Activated CD4-positive, alpha-beta T cell treated with anti-CD3 and anti-CD28 coated beads for 24 hours (primary cell): ENCODE results near the gene SIMC1.

Source experiments
- DNase-seq, 2 donors: peaks; one replicate each; pipeline ENCODE4 v3.0.0-alpha.2; 2020; ENCODE audit warnings: low read depth in 2 of 2

Gene SIMC1

GRCh38 chr5:176317534-176318374 lies 79.5 kb downstream of the SIMC1 start:
- DNase-seq, result no peak

DNA sequence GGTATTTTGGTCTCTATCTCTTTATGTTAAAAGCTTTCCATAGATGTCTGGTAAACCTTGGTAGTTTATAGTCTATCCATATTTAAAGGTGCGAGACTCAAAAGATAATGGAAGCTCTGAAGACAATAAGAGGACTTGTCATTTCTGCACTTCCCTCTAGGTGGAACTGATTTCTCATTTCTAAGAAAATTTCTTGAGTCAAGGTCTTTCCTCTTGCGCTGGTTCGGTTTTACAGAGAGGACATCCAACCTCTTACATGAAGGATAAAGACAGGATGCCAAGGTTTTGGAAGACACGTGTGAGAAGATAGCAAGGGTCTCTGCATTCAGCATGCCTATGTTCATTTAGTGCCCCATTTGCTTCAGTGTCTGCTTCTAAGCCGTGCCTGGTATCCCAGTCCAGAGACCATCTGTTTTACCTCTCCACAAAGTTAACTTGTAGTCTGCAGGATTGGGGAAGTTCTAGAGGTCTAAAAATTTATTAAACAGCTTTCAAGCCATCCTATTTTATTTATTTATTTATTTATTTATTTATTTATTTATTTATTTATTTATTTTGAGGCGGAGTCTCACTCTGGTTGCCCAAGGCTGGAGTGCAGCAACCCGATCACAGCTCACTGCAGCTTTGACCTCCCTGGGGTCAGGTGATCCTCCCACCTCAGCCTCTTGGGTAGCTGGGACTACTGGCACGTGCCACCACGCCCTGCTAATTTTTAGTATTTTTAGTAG lies 81.8 kb downstream of the SIMC1 start:
- no peak for DNase-seq

- DNase-seq, result no peak
Observed at GRCh38 chr5:176320577-176320976, 82.4 kb downstream of the SIMC1 start.

- DNase-seq, result no peak
Observed at GRCh38 chr5:176334031-176334770, 96.0 kb downstream of the SIMC1 start.

DNA sequence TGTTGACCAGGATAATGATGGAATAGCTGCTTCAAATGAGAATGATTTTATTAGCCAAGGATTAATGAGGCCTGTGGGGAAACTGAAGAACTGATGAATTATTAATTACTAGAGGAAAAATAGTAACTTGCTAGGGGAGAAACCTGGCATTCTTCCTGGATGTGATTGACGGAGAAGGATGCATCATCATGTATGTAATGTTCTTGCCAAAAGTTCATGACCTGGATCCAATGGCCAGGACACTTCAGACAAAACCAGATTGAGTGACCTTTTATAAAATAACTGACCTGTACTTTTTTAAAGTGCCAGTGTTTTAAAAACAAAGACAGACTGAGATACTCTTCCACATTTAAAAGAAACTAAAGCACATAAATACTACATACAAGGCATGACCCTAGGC lies 99.7 kb downstream of the SIMC1 start:
- no peak for DNase-seq

DNA sequence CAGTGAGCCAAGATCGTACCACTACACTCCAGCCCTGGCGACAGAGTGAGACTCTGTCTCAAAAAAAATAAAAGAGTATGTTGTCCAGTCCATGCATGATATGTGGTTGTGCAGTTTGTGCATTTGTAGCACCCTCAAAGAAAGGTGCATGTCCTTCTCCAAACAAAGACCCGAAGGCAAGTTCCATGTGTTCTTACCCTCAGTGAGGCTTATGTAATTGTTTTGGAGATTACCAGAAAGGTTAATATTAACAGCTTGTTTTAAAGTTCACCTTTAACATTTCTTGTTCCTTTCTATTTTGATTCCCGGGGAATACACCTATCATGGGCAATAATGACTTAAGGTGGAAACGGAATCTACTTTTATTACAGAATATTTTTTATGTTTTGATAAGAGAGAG lies 101.1 kb downstream of the SIMC1 start:
- DNase-seq, result no peak

- DNase-seq, result no peak
Observed at GRCh38 chr5:176341325-176342157, 103.3 kb downstream of the SIMC1 start.

DNA sequence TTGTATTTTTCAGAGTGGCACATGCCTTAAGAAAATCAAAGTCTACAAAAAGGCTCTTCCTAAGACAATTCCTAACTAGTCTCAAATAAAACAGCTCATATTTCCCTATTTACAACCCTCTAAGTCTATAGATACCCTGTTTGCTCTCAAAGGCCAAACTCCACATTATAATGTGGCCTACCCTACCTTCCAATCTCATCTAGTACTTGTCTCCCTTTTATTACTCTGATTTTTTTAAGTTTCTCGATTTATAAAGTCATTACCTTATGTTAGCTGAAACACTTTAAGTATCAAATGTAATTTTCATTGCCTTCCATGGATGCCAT lies 103.9 kb downstream of the SIMC1 start:
- DNase-seq, result no peak

- no peak for DNase-seq
Observed at GRCh38 chr5:176342766-176343458, 104.7 kb downstream of the SIMC1 start.

GRCh38 chr5:176350416-176350815 lies 112.2 kb downstream of the SIMC1 start:
- no peak for DNase-seq

DNA sequence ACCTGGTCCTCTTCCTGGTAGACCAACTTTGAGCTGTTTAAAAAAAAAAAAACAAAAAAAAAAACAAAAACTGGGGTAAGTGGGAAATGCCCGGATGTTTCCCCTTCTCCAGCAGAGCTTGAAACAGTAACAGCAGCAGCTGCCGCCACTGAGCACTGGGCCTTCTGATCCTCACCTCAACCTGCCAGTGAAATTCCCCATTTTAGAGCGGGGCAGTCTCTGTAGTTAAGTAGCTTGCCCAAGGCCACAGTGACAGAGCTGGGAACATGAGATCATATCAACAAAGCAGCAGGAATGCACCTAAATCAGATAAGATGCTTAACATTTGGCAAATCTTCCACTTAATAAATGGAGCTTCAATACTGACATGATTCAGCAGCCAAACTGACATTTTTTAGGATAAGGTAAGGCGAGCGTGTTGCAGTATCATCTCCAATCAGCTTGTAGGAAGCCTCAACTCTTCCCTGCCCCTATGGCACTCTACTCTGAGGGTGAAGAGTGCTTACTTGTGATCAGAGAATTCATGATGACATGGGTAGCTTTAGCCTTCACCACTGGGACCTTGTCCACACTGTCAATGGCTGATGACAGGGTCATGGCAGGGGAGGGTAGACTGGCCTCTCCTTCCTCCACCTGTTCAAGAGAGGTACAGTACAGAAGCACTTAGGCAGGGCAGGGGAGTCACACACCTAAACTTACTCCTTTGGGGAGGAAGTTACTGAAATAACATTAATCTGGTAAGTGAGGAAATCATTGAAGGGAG lies 114.1 kb downstream of the SIMC1 start:
- no peak for DNase-seq

GRCh38 chr5:176353533-176353932 lies 115.3 kb downstream of the SIMC1 start:
- no peak for DNase-seq

- DNase-seq, result no peak
Observed at GRCh38 chr5:176355400-176356178, 117.4 kb downstream of the SIMC1 start.

DNA sequence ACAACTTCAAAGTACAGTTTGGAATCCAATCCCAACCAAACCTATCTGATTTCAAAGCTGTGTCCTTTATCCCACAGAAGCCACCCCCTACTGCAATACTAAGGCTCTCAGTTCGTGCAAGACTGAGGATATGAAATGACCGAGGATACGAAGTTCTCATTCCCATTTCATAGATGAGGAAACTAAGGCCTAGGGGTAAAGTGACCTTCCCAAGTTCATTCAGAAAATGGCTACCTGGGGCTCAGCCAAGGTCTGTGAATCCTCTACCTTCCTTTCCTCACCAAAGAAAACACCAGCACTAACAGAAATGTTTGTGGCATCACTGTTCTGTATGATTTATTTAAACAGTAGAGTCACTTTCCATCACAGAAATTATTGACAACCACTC lies 117.9 kb downstream of the SIMC1 start:
- DNase-seq, result no peak

DNA sequence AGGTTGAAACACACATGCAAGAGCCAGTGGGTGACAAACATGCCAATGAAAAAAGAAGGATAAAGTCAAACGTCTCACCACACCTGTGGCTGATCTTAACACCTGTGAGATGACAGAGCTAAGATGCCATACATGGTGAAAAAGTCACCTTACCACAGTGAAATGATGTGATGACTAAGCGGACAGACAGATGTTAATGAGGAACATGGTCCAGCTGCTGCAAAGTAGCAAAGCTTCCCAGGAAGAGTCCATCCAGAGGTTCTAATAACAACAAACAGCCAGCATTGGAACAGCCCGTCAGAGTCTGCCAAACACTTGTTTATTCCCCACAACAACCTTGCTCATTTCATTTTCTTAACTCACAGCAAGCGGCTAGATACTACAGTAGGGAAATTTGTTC lies 121.4 kb downstream of the SIMC1 start:
- no peak for DNase-seq

DNA sequence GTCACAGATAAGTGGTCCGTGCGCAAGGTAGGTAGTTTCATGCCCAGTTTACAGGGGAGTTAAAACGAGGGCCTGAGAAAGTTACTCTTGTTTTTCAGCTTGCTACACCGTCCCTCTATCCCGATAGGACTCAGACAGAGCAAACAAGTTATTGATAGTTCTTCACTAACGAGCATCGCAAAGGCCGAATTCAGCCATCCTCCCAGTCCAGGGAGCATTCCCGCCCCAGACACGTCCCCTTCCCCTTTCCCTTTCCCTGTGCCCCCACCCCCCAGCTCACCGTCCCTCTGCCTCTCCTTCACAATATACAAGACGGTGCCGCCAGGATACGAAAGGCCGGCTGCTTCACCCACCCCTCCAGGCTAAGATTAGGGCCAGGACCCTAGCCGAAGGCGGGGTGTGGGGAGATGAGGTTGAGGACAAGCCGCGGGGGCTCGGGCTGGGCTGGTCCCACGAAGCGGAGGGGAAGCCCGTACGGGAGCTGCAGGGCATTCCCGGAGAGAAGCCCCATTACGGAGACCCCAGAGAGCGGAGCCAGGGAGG lies 122.7 kb downstream of the SIMC1 start:
- DNase-seq, result peak in 1 of 2 donors; percentile 10

GRCh38 chr5:176361437-176362232 lies 123.4 kb downstream of the SIMC1 start, which contains the start of gene KIAA1191:
TSS of gene KIAA1191 (minus strand) at chr5:176361764. CDS start at chr5:176359508, 2,256 bp downstream.
- DNase-seq, result peak; percentile 88 to 93

GRCh38 chr5:176362233-176362490 lies 123.9 kb downstream of the SIMC1 start:
- DNase-seq, result no peak
